ENCODE data around the gene LYRM4.

LYRM4 gene

GRCh38 chr6:5155906-5156305 lies 104.8 kb downstream of the LYRM4 start:
- H3K4me3 ChIP-seq (ENCODE audit: low read depth, low read length): no peak overlapping the region
- DNase-seq (ENCODE audit: low read depth): no peak

GRCh38 chr6:5153186-5153585 lies 107.6 kb downstream of the LYRM4 start:
- no peak overlapping the region for H3K4me3 ChIP-seq (ENCODE audit: low read depth, low read length)
- no peak for DNase-seq (ENCODE audit: low read depth)

- H3K4me3 ChIP-seq (ENCODE audit: low read depth, low read length): no peak overlapping the region
- no peak for DNase-seq (ENCODE audit: low read depth)
Observed at GRCh38 chr6:5152460-5152859, 108.3 kb downstream of the LYRM4 start.

GRCh38 chr6:5151955-5152401 lies 108.8 kb downstream of the LYRM4 start:
- no peak overlapping the region for H3K4me3 ChIP-seq (ENCODE audit: low read depth, low read length)
- DNase-seq (ENCODE audit: low read depth): peak; percentile 45

- H3K4me3 ChIP-seq (ENCODE audit: low read depth, low read length): no peak overlapping the region
Observed at GRCh38 chr6:5151360-5151954, 109.3 kb downstream of the LYRM4 start.

GRCh38 chr6:5150551-5151075 lies 110.1 kb downstream of the LYRM4 start:
- DNase-seq (ENCODE audit: low read depth): no peak
- no peak overlapping the region for H3K4me3 ChIP-seq (ENCODE audit: low read depth, low read length)

More at GRCh38 chr6:5151360-5151954, 109.3 kb downstream of the LYRM4 start:
- DNase-seq (ENCODE audit: low read depth): no peak

GRCh38 chr6:5149891-5150290 lies 110.9 kb downstream of the LYRM4 start:
- DNase-seq (ENCODE audit: low read depth): no peak
- no peak overlapping the region for H3K4me3 ChIP-seq (ENCODE audit: low read depth, low read length)

- no peak overlapping the region for H3K4me3 ChIP-seq (ENCODE audit: low read depth, low read length)
- DNase-seq (ENCODE audit: low read depth): no peak
Observed at GRCh38 chr6:5149159-5149704, 111.5 kb downstream of the LYRM4 start.

GRCh38 chr6:5146398-5146797 lies 114.4 kb downstream of the LYRM4 start:
- H3K4me3 ChIP-seq (ENCODE audit: low read depth, low read length): no peak overlapping the region
- DNase-seq (ENCODE audit: low read depth): no peak

- peak; percentile 45 for DNase-seq (ENCODE audit: low read depth)
- H3K4me3 ChIP-seq (ENCODE audit: low read depth, low read length): no peak overlapping the region
Observed at GRCh38 chr6:5143634-5144311, 117.0 kb downstream of the LYRM4 start.

- no peak for DNase-seq (ENCODE audit: low read depth)
- H3K4me3 ChIP-seq (ENCODE audit: low read depth, low read length): no peak overlapping the region
Observed at GRCh38 chr6:5142915-5143314, 117.8 kb downstream of the LYRM4 start.

GRCh38 chr6:5142131-5142530 lies 118.6 kb downstream of the LYRM4 start:
- DNase-seq (ENCODE audit: low read depth): no peak
- H3K4me3 ChIP-seq (ENCODE audit: low read depth, low read length): no peak overlapping the region

GRCh38 chr6:5141046-5141445 lies 119.7 kb downstream of the LYRM4 start:
- no peak for DNase-seq (ENCODE audit: low read depth)

GRCh38 chr6:5139828-5140771 lies 120.7 kb downstream of the LYRM4 start:
- DNase-seq (ENCODE audit: low read depth): no peak

More at GRCh38 chr6:5141046-5141445, 119.7 kb downstream of the LYRM4 start:
- no peak overlapping the region for H3K4me3 ChIP-seq (ENCODE audit: low read depth, low read length)

GRCh38 chr6:5138995-5139827 lies 121.5 kb downstream of the LYRM4 start:
- no peak for DNase-seq (ENCODE audit: low read depth)
- H3K4me3 ChIP-seq (ENCODE audit: low read depth, low read length): no peak overlapping the region

More at GRCh38 chr6:5139828-5140771, 120.7 kb downstream of the LYRM4 start:
- H3K4me3 ChIP-seq (ENCODE audit: low read depth, low read length): no peak overlapping the region

GRCh38 chr6:5136851-5137250 lies 123.9 kb downstream of the LYRM4 start:
- DNase-seq (ENCODE audit: low read depth): no peak
- H3K4me3 ChIP-seq (ENCODE audit: low read depth, low read length): no peak overlapping the region

GRCh38 chr6:5135788-5136376 lies 124.9 kb downstream of the LYRM4 start:
- H3K4me3 ChIP-seq (ENCODE audit: low read depth, low read length): no peak overlapping the region
- DNase-seq (ENCODE audit: low read depth): no peak

- no peak overlapping the region for H3K4me3 ChIP-seq (ENCODE audit: low read depth, low read length)
- no peak for DNase-seq (ENCODE audit: low read depth)
Observed at GRCh38 chr6:5133943-5134342, 126.8 kb downstream of the LYRM4 start.
